HG03520 (cell line): ENCODE data around the gene PFKFB4.

Experiments
- ATAC-seq: cut with Tn5 transposase; IDR thresholded peaks from one replicate; pipeline ENCODE4 v1.9.1; 2021; ENCODE audit warnings: mild to moderate bottlenecking, moderate library complexity; ENCODE audit not compliant: unreplicated experiment

Gene PFKFB4

GRCh38 chr3:48556796-48557626, at the start of gene PFKFB4:
Gene PFKFB4 (minus strand): TSS chr3:48556803. CDS start chr3:48556777, 26 bp downstream.
- peak; percentile 80 for ATAC-seq

GRCh38 chr3:48601622-48601994, 45.0 kb upstream of the PFKFB4 start:
- ATAC-seq: no peak

- ATAC-seq: no peak
These were observed 44.4 kb upstream of the PFKFB4 start for GRCh38 chr3:48600711-48601621.

GRCh38 chr3:48599509-48600285, 43.1 kb upstream of the PFKFB4 start:
- no peak for ATAC-seq

GRCh38 chr3:48599077-48599501, 42.5 kb upstream of the PFKFB4 start:
- no peak for ATAC-seq

- ATAC-seq: no peak
These were observed 41.9 kb upstream of the PFKFB4 start for GRCh38 chr3:48598323-48599076.

- no peak for ATAC-seq
These were observed 40.8 kb upstream of the PFKFB4 start for GRCh38 chr3:48597408-48597800.

- no peak for ATAC-seq
These were observed 40.2 kb upstream of the PFKFB4 start for GRCh38 chr3:48596676-48597407.

GRCh38 chr3:48596157-48596556, 39.6 kb upstream of the PFKFB4 start:
- no peak for ATAC-seq

GRCh38 chr3:48595526-48596121, 39.0 kb upstream of the PFKFB4 start:
- no peak for ATAC-seq

- ATAC-seq: no peak
These were observed 38.5 kb upstream of the PFKFB4 start, which contains the start of gene COL7A1 for GRCh38 chr3:48595075-48595525. Gene COL7A1 (minus strand): TSS chr3:48595329. CDS start chr3:48595159, 170 bp downstream.

GRCh38 chr3:48594417-48595049, 37.9 kb upstream of the PFKFB4 start:
- ATAC-seq: no peak

- no peak for ATAC-seq
These were observed 36.7 kb upstream of the PFKFB4 start for GRCh38 chr3:48593337-48593736.

- no peak for ATAC-seq
These were observed 36.0 kb upstream of the PFKFB4 start for GRCh38 chr3:48592519-48593087.

- no peak for ATAC-seq
These were observed 35.4 kb upstream of the PFKFB4 start for GRCh38 chr3:48591886-48592518.

GRCh38 chr3:48591436-48591835, 34.8 kb upstream of the PFKFB4 start:
- no peak for ATAC-seq

- ATAC-seq: no peak
These were observed 31.6 kb upstream of the PFKFB4 start for GRCh38 chr3:48588230-48588629.

GRCh38 chr3:48587686-48588085, 31.1 kb upstream of the PFKFB4 start:
- no peak for ATAC-seq
